Medulla oblongata (tissue), 1 donor: ENCODE results near the gene TTLL3.

ENCODE experiments used
- DNase-seq: peaks from one replicate; pipeline ENCODE4 v3.0.0-alpha.2; 2015; ENCODE audit errors: extremely low spot score

TTLL3 gene

DNA sequence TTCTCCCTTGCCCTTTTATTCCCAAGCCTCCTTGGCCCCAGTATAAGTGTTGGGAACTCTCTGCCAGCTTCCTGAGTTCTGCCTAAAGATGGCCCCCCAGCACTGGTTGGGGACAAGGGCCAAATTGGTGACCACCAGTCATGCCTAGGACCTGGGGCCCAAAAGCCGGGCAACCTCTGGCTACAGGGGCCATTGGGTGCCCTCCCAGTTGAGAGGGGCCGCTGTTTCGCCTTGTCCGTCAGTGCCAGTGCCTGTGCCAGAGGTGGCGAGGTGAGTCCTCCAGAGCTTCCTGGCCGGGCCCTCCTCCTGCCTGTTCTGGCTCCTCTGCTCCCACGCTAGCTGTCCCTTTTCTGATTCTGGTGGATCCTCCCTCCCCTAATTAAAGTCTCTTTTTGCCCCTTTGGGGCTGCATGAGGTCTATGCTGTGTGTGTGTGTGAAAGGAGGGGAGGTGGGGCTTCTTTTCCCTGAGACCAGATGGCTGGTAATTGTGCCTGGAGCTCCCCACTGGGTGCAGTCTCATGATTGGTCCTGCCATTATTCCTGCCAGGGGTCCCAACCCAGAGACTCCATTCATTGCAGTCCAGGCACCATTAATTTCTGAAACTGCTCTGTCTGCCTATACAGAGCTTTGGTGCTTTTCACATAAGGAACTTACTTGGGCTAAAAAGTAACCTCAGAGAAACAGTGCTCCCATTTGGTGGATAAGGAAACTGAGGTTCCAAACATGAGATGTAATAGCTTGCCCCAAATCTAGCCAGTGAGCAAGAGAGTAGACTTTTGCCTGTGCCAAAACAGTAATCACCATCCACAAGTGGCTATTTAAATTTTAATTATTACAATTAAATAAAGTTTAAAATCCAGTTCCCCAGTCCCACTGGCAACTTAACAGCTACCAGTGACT, 3.1 kb upstream of the TTLL3 start:
- DNase-seq, result no peak

DNA sequence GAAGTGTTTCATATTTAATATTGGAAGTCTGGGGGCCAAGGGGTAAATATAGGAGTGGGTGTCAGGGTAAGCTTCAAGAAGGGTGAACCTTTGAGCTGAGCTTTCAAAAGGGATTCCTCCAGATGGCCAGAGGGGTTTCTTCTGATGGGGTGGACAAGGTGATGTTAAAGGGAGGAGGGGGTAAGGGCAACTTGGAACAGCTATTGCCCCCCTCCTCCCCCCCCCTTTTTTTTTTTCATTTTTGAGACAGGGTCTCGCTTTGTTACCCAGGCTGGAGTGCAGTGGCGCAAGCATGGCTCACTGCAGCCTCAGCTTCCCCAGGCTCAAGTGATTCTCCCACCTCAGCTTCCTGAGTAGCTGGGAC, 2.1 kb upstream of the TTLL3 start:
- no peak for DNase-seq

DNA sequence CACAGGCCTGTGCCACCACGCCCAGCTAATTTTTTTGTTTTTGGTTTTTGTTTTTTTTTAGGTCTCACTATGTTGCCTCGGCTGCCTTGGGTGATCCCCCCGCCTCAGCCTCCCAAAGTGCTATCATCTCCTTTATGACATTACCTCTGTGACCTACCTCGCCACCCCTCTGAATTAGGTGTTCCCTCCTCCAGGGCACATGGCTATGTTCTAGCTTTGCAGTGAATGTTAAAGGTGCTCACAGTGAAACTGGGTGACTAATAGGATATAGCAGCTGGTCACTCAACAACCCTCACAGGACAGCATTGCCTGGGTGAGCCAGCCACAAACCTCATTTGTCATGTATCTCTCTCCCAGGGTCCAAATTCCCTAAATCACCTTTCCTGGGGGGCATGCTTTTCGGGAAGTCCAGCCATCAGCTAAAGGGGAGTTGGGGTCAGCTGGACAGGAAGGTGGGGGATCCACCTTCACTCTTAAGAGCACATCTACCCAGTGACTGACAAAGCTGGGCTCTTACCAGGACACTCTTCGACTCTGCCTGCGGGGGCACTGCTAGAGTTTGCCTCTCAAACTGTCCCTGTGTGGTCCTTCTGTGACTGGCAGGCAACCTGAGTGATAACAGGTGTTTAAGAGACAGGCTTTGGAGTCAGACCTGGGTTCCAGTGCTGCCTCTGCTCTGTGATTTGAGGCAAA, 1.6 kb upstream of the TTLL3 start:
- no peak for DNase-seq

DNA sequence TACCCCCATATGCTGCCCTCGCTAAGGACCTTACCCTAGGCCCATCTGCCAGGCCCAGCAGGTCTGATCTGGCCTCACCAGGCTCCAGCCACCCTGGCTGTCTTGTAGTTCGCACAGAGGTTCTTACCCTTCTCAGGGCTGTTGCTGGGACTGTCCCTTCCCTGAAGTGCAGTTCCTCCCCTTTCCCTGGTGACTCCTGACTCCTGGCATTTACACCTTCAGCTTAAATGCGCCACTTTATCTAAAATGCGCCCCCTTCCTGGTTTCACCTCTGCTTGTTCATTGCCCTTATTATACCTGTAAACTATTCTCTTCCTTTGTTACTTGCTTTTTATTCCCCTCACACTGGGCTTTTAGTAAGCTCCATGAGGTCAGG, 835 bp upstream of the TTLL3 start:
- no peak for DNase-seq

DNA sequence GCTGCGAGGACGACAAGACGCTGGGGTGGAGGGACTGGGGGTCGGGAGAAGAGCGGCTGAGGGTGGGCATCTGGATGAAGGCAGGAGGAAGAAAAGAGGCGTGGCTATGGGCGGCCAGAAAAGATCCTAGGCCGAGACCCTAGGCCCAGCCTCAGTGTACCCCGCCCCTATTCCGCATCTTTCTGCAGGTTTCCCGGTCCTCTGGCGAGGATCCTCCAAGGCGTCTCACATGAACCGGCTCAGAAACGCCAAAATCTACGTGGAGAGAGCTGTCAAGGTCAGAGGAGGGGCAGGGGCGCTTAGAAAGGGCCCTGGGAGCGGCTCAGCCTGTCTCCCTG, 340 bp downstream of the TTLL3 start:
- DNase-seq, result no peak

DNA sequence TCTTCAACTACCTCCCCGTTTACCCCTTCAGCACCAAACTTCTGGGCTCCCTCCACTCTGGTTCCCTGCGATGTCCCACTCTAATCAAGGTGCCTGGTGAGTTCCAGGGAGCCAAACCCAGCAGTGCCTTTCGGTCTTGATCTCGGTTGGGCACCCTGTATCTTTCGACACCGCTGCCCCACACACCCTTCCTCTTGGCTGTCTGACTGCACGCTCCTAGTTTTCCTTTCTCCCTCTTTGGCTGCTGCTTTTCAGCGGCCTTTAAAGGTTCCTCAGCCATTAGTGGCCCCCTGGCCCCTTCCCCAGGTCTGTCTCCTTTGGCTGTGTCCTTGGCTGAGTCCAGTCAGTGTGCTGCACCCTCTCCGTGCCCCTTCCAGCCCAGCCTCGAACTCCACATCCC, 784 bp downstream of the TTLL3 start:
- no peak for DNase-seq

DNA sequence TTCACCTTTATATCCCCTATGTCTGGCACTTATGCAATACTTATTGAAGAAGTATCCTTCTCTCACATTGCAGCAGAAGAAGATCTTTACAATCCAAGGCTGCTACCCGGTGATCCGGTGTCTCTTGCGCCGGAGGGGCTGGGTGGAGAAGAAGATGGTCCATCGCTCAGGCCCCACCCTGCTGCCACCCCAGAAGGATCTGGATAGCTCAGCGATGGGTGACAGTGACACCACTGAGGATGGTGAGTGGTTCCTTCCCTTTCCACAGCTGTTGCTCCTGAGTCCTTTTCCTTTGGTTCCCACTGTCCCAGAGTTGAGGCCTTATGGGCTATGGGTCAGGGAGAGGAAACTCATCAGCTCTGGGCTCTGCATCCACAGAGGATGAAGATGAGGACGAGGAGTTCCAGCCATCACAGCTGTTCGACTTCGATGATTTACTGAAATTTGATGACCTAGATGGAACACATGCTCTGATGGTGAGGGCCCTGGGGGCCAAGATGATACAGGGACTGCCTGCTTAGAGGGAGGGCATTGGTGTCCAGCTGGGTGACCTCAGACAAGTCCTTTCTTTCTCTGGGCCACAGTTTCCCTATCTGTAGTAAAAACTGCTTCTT, 2.9 kb downstream of the TTLL3 start:
- DNase-seq, result no peak

DNA sequence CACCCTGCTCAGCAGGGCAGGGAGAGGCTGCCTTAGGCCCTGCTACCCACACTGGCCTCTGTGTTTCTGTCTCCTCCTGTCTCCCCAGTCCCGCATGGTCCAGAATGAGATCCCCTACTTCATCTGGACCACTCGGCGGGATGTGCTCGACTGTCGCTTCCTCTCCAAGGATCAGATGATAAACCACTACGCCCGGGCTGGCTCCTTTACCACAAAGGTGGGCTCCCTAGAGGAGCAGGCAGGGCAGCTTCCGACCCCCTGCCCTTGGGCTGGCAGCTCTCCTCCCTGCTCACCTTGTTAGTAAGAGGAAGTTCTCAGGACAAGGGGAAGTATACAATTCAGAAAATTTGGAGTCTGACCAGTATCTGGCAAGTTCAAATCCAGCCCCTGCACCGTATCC, 5.9 kb downstream of the TTLL3 start:
- no peak for DNase-seq

DNA sequence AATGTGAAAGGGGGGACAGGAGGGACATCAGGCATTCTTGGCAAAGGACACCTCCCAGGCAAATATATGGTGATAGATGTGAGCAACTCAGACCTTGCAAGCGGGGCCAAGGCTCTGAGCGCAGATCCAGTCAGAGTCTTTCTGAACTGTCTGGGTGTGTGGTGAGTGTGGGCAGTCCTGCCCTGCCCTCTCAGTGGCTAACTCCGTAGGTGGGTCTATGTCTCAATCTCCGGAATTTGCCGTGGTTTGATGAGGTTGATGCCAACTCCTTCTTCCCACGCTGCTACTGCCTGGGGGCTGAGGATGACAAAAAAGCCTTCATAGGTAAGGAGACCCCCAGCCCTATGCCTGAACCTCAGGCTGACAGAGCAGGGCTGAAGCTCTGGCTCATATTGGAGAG, 7.4 kb downstream of the TTLL3 start:
- DNase-seq, result no peak

DNA sequence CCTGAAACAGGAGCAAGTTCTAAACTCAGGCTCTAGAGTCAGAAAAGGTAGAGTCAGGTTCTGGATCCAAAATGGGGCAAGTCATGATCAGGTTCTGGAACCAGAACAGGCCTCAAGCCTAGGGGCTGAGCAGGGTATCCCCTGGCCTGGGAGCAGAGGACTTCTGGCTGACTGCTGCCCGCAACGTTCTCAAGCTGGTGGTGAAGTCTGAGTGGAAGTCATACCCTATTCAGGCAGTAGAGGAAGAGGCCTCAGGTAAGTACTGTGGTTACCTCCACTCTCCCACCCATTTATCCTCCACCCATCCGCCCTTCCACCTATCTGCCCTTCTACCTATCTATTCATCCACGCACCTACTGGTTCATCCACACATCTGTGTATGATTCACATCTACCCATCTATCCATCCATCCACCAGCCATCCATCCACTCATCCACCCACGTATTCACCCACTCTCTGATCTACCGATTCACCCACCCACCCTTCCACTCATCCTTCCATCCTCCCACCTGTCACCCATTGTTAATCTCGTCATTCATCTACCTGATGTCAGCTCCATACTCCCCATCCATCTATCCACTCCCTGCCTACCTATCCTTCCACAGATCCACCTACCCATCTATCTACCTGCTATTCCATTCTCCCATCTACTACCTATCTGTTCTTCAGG, 8.7 kb downstream of the TTLL3 start:
- no peak for DNase-seq

DNA sequence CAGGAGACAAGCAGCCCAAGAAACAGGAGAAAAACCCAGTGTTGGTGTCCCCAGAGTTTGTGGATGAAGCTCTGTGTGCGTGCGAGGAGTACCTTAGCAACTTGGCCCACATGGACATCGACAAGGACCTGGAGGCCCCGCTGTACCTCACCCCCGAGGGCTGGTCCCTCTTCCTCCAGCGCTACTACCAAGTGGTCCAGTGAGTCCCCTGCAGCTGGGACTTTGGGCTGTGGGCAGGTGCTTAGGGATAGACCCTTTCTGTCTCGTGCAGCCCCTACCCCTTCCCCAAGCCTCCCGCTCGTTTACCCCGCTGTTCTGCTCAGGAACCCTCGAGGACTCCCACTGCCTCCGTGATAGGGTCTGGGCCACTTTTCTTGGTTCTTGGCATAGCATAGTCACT, 10.5 kb downstream of the TTLL3 start:
- no peak for DNase-seq

DNA sequence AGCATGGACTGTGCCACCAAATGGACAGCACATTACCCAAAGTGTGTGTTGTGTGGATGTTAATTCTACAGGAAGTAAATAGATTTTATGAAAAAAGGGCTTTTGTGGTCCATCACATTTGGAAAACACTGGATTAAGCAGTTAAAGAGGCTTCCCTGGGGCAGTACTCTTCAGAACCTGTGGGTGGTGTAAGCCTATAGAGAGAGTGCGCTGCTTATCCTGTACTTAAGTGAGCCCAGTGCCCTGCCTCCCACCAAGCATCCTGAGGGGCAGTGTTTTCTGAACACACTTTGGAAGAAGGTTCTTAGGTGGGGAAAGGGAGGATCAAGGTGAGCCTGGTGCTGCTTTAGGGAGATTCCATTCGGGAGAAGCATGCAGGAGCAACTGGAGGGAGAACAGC, 10.9 kb downstream of the TTLL3 start:
- no peak for DNase-seq

DNA sequence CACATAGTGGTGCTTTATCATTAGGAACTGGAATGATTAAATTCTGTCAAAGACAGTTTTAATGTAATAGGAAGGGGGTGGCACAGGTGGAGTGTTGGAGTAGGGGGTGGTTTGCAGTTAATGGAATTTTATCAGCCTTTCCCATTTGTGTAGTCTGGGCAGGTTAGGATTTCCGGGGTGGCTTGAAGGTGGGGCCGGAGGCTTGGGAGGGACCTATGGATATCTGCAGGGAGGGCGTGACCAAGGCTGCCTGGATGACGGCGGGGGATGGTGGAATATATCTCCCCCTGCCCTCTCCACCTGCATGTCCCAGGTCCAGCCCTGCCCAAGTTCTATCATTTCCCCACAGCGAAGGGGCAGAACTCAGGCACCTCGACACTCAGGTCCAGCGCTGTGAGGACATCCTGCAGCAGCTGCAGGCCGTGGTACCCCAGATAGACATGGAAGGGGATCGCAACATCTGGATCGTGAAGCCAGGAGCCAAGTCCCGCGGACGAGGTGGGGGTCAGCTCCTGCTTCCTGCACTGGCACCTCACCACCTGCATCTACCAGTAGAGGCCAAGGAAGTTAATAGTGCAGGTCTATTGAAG, 15.5 kb downstream of the TTLL3 start:
- no peak for DNase-seq

DNA sequence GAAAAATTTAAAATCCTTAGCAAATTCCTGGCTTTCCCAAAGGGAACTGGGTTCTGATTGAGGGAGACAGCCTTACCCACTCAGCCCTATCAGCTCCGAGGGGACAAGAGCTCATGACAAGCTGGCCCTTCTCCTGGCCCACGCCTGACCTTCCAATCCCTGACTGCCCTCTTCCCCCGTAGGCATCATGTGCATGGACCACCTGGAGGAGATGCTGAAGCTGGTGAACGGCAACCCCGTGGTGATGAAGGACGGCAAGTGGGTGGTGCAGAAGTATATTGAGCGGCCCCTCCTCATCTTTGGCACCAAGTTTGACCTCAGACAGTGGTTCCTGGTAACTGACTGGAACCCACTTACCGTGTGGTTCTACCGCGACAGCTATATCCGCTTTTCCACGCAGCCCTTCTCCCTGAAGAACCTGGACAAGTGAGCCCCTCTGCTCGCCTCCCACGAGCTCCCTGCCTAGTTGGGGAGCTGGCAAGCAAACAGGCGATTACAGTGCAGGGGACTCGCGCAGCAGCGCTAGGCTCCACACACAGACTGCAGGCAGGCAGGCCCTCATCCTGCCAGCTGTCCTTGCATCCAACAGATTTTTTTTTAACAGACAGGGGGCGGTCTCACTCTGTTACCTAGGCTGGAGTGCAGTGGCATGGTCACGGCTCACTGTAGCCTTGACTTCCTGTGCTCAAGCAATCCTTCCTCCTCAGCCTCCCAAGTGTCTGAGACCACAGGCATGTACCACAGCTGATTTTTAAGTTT, 16.9 kb downstream of the TTLL3 start:
- no peak for DNase-seq

DNA sequence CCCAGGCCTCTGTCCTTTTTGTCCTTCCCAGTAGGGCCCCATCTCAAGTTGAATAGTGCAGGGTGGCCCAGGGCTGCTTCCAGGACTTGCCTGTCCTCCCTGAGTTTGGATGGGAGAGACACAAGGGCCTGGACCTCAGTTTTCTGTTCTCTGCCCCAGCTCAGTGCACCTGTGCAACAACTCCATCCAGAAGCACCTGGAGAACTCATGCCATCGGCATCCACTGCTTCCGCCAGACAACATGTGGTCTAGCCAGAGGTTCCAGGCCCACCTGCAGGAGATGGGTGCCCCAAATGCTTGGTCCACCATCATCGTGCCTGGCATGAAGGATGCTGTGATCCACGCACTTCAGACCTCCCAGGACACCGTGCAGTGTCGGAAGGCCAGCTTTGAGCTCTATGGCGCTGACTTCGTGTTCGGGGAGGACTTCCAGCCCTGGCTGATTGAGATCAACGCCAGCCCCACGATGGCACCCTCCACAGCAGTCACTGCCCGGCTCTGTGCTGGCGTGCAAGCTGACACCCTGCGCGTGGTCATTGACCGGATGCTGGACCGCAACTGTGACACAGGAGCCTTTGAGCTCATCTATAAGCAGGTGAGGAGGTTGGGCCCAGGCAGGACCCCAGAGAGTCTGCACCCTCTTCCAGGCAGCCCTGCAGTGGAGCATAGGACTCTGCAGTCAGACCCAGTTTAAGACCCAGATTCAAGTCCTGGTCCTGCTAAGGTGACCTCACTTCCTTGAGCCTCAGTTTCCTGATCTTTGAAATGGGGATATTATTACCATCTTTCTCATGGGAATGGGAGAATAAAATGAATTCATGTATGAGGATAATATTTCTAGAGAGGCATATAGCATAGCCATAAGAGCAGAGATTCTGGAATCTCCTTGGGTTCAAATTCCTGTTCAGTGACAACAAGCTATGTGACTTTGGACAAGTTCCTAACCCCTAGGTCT, 19.0 kb downstream of the TTLL3 start:
- DNase-seq, result no peak

DNA sequence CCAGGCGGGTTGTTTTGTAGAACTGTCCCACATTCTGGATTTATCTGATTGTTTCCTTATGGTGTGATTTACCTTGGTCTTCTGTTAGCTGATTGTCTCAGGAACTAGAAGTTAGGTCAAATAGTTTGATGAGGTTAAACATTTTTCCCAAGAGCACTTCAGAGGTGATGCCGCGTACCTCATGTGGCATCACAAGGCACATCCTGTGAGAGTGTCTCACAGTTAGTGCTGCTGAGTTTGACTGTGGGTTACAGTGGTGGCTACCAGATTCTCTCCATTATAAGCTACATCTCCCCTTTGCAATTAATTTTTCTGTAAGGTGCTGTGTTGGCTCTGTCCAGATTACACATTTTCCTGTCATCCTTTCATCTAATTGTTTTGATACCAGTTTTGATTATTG, 21.2 kb downstream of the TTLL3 start:
- DNase-seq, result no peak

DNA sequence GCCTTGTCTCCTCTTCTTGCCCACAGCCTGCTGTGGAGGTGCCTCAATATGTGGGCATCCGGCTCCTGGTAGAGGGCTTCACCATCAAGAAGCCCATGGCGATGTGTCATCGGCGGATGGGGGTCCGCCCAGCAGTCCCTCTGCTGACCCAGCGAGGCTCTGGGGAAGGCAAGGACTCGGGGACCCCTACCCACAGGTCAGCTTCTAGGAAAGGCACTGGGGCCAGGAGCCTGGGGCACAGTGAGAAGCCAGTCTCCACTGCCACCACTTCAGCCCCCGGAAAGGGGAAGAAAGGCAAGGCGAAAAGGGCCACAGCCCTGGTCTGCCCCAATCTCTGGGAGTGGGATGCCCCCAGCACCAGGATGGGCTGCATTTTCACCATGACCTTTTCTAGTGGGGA, 23.0 kb downstream of the TTLL3 start:
- no peak for DNase-seq

DNA sequence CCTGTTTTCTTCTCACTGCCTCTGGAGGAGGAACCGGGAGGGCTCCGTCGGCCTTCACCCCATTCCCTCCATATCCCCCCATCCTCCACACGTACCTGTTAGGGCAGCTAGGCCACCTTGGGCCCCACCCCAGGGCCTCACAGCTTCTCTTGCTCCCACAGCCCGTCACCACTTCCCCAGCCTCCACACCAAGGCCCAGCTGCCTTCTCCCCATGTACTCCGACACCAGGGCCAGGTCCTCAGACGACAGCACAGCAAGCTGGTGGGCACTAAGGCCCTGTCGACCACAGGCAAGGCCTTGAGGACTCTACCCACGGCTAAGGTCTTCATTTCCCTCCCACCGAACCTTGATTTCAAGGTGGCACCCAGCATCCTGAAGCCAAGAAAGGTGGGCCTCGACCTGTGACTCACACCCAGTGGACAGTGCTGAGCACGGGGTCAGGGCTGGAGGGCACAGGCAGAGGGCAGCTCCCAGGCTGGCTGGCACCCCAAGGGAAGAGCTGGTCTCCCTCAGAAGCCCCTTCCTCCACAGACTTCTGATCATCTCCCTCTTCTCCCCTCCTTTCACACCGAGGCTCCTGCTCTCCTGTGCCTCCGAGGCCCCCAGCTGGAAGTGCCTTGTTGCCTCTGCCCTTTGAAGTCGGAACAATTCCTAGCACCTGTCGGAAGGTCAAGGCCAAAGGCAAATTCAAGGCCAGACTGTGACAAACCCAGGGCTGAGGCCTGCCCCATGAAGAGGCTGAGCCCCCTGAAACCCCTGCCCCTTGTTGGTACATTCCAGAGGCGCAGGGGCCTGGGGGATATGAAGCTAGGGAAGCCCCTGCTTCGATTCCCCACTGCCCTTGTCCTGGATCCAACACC, 24.7 kb downstream of the TTLL3 start:
- DNase-seq, result no peak
